RPMI8226 (cell line): Measurements from ENCODE around the gene KCNK6.
"Not testable (repeated sequence)": the region's sequence is repeated elsewhere in the genome, so short reads cannot be mapped to it uniquely, and the experiment has no call there.

Experiments used
- DNase-seq: peaks from one replicate; pipeline ENCODE4 v3.0.0-alpha.2; 2015

The KCNK6 gene

GRCh38 chr19:38324431-38324830, 4.8 kb downstream of the KCNK6 start:
- no peak for DNase-seq

- DNase-seq: no peak
Measured at GRCh38 chr19:38326591-38326990, 6.9 kb downstream of the KCNK6 start.

- DNase-seq: no peak
Measured at GRCh38 chr19:38329651-38330050, 10.0 kb downstream of the KCNK6 start.

GRCh38 chr19:38331728-38332127, 12.1 kb downstream of the KCNK6 start:
- no peak for DNase-seq

GRCh38 chr19:38333245-38333644, 13.6 kb downstream of the KCNK6 start:
- DNase-seq: no peak

- peak; percentile 92 for DNase-seq
Measured at GRCh38 chr19:38335949-38336637, 16.4 kb downstream of the KCNK6 start.

- peak; percentile 93 for DNase-seq
Measured at GRCh38 chr19:38336638-38337359, 17.2 kb downstream of the KCNK6 start.

- no peak for DNase-seq
Measured at GRCh38 chr19:38337360-38337653, 17.7 kb downstream of the KCNK6 start.

GRCh38 chr19:38339011-38339410, 19.4 kb downstream of the KCNK6 start:
- not testable (repeated sequence) for DNase-seq

- DNase-seq: no peak
Measured at GRCh38 chr19:38340927-38341326, 21.3 kb downstream of the KCNK6 start.

- DNase-seq: no peak
Measured at GRCh38 chr19:38346837-38347236, 27.2 kb downstream of the KCNK6 start.

GRCh38 chr19:38350883-38351282, 31.2 kb downstream of the KCNK6 start:
- no peak for DNase-seq

GRCh38 chr19:38351865-38352395, 32.3 kb downstream of the KCNK6 start:
- no peak for DNase-seq

- no peak for DNase-seq
Measured at GRCh38 chr19:38352611-38353010, 33.0 kb downstream of the KCNK6 start.

GRCh38 chr19:38355728-38356725, 36.4 kb downstream of the KCNK6 start:
- DNase-seq: no peak

GRCh38 chr19:38358071-38358470, 38.4 kb downstream of the KCNK6 start:
- DNase-seq: no peak

GRCh38 chr19:38359242-38360021, 39.8 kb downstream of the KCNK6 start:
- no peak for DNase-seq

- DNase-seq: no peak
Measured at GRCh38 chr19:38360351-38360750, 40.7 kb downstream of the KCNK6 start.

GRCh38 chr19:38360839-38361631, 41.4 kb downstream of the KCNK6 start:
- DNase-seq: no peak

- peak; percentile 76 for DNase-seq
Measured at GRCh38 chr19:38361633-38362075, 42.0 kb downstream of the KCNK6 start.
